GM13976 (cell line): Measurements from ENCODE around the gene MCM10.

Experiments used
- DNase-seq: peaks from one replicate; pipeline ENCODE4 v3.0.0; 2012; ENCODE audit warnings: low spot score
- in situ Hi-C: fragments of 300-500 bp; cut with MboI; formaldehyde crosslinking; loops from one replicate; pipeline ENCODE4 v1.12.0; 2022; ENCODE audit warnings: low sequenced_read_pairs, mixed read lengths, inconsistent platforms; ENCODE audit not compliant: unreplicated experiment
- TF ChIP-seq, protein P1 (sequence below): IDR thresholded peaks from 2 replicates; pipeline ENCODE4 v1.5.1; 2012; ENCODE audit warnings: borderline replicate concordance, mild to moderate bottlenecking; ENCODE audit not compliant: insufficient read depth; ENCODE audit errors: extremely low read depth, missing control alignments, control extremely low read depth

Gene MCM10

DNA sequence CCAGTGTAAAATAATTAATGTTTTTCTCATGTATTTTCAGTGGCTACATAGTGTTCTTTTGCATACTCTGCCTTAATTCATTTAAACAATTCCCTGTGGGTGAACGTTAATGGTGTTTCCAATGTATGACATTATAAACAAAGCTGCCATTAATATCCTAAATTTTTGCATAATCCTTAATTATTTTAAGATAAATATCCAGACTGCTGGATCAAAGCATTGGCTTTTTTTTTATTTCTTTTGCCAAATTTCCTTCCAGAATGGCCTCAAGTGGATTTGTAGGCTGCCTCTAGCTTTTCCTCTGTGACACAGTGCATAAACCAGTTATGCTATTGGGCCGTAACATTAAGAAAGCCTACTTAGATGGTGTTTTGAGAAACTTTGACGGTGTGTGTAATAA, 29.5 kb downstream of the MCM10 start:
- in situ Hi-C loops = no loop called here
- no peak for DNase-seq
- TF ChIP-seq, protein P1, sequence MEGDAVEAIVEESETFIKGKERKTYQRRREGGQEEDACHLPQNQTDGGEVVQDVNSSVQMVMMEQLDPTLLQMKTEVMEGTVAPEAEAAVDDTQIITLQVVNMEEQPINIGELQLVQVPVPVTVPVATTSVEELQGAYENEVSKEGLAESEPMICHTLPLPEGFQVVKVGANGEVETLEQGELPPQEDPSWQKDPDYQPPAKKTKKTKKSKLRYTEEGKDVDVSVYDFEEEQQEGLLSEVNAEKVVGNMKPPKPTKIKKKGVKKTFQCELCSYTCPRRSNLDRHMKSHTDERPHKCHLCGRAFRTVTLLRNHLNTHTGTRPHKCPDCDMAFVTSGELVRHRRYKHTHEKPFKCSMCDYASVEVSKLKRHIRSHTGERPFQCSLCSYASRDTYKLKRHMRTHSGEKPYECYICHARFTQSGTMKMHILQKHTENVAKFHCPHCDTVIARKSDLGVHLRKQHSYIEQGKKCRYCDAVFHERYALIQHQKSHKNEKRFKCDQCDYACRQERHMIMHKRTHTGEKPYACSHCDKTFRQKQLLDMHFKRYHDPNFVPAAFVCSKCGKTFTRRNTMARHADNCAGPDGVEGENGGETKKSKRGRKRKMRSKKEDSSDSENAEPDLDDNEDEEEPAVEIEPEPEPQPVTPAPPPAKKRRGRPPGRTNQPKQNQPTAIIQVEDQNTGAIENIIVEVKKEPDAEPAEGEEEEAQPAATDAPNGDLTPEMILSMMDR = no peak

DNA sequence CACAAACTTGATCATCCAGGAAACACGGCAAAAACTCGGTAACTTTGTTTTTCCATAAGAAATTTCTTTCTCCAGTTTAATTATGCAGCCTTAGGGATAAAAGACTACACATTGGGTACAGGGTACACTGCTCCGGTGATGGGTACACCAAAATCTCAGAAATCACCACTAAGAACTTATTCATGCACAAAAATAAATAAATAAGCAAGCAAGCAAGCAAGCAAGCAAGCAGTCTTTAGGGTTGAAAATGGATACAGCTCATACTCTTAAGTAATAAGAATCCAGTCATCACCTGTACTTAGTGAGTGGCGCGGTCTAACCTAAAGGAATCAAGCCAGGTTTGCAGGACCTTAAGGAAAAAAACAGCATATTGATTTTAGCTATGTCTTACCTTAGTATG, 30.0 kb downstream of the MCM10 start:
- no peak for DNase-seq

DNA sequence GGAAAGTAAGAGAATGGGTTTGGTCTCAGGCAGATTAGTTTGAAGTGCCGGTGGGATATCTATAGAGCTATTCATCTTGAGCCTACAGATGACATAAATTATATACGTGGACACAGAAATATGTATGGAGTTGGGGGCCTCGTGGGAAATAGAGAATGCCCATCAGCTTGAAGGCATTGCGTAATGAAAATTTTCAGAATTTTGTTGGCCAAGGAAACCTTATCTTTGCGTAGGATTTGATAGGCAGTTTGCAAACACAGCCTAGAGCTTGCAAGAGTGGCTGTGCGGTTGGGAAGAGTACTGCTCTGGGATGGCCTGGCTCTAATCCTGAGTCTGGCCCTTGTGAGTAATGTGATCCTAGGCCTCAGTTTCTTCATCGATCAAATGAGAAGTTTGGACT, 32.3 kb downstream of the MCM10 start:
- in situ Hi-C loops = no loop called here
- DNase-seq = no peak
- TF ChIP-seq, protein P1 = no peak

More for the DNA sequence above, 30.0 kb downstream of the MCM10 start:
- in situ Hi-C loops = no loop called here
- TF ChIP-seq, protein P1 = no peak

DNA sequence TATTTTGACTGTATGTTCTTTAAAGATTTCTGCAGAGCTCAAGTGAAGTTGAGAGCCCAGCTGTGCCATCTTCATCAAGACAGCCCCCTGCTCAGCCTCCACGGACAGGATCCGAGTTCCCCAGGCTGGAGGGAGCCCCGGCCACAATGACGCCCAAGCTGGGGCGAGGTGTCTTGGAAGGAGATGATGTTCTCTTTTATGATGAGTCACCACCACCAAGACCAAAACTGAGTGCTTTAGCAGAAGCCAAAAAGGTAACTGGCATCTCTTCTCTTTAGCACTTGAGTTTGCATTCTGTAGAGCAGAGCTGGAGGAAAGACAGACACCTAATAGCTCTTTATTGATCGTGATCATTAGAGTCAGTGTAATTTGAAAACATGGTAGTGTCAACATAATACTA, 33.7 kb downstream of the MCM10 start:
- DNase-seq = no peak
- TF ChIP-seq, protein P1 = no peak
- in situ Hi-C loops = no loop called here

DNA sequence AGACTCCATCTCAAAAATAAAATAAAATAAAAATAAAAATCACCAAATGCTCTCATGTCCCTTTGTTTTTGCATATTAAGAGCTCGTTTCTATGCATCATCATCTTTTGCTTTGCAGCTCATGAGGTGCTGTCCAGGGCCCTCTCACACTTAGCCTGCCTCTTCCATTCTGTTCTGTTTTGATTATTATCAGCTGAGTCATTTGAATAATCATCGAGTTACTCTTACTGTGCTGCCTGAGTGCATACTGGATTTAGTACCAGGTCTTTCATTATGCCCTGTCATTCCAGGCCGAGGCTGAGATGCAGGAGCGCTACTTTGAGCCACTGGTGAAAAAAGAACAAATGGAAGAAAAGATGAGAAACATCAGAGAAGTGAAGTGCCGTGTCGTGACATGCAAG, 39.8 kb downstream of the MCM10 start:
- TF ChIP-seq, protein P1 = no peak
- in situ Hi-C loops = no loop called here
- DNase-seq = no peak

DNA sequence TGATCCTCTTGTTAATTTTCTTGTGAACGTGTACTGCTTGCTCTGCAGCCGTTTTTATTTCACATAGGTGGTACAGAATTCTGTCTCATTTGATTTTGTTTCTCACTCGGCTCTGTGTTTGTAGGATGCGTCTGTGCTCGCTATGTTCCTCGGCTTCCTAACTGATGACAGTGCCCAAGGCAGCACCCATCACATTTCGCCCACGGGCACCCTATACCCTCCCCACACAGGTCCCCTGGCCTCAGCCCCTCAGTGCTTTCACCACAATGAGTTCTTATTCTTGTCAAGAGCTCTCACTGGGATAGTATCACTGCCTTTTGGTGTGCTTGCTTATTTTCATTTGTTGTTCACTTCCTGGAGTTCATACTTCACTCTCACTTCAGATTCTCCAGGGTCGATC, 44.7 kb downstream of the MCM10 start:
- DNase-seq = no peak
- TF ChIP-seq, protein P1 = no peak
- in situ Hi-C loops = no loop called here
